HS-27A (cell line): Measurements from ENCODE around the gene KMT2C.
"Not testable (repeated sequence)": the region's sequence is repeated elsewhere in the genome, so short reads cannot be mapped to it uniquely, and the experiment has no call there.

Experiments
- DNase-seq: peaks from one replicate; pipeline ENCODE4 v3.0.0-alpha.2; 2012; ENCODE audit warnings: low read depth, missing footprints

The KMT2C gene

GRCh38 chr7:152313217-152313616, 122.6 kb downstream of the KMT2C start:
- no peak for DNase-seq

- no peak for DNase-seq
Measured at GRCh38 chr7:152312316-152312715, 123.5 kb downstream of the KMT2C start.

- DNase-seq, result no peak
Measured at GRCh38 chr7:152307902-152308301, 127.9 kb downstream of the KMT2C start.

DNA sequence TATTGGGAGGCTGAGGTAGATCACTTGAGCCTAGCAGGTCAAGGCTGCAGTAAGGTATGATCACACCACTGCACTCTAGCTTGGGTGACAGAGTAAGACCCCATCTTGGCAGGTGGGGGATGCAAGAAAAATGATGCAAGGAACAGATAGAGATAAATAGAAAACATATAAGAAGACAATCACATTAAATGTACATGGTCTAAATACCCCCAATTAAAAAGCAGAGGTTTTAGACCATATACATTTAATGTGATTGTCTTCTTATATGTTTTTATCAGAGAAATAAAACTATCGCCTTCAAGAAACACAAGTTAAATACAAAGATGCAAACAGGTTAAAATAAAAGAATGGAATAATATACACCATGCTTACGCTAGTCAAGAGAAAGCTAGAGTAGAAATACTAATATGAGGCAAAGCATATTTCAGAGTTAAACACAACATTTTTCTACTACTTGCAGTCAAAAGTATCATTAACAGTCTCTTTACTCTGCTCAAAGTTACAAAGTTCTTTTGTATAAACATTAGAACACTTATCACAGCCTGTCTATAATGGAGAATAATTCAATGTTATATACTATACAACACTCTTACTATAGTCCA, 136.2 kb downstream of the KMT2C start:
- not testable (repeated sequence) for DNase-seq

GRCh38 chr7:152292897-152293296, 142.9 kb downstream of the KMT2C start:
- DNase-seq, result no peak

DNA sequence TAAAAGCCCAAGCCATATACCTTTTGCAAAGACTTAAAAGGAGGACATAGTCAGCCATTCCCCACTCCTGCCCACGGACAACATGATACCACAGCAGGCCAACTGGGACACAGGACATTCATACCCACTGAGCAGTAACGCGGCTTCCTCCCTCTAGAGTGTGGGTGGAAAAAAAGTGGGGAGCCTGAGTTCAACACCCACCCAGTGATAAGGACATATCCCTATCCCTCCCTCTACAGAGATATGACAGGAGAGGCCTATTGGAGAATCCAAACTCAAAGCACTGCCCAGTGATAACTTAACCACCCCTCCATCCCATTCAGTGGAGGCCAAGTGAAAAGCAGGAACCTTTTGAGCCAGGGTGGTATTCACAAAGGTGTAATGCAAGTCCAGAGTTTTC, 148.8 kb downstream of the KMT2C start:
- not testable (repeated sequence) for DNase-seq

DNA sequence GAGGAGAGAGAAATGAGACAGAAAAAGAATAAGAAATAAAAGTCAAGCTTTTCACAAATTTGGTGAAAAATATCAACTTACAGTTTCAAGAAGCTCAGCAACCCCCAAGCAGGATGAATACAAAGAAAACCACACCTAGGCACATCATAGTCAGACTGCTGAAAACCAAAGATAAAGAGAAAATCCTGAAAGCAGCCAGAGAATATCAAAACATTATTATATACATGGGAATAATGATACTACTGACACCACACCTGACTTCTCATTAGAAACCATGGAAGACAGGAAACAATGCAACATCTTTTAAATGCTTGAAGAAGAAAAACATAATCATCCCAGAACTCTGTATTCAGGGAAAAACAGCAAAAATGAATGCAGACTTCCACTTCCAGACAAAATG, 149.6 kb downstream of the KMT2C start:
- DNase-seq, result not testable (repeated sequence)

- DNase-seq, result not testable (repeated sequence)
Measured at GRCh38 chr7:152284998-152285397, 150.8 kb downstream of the KMT2C start.

DNA sequence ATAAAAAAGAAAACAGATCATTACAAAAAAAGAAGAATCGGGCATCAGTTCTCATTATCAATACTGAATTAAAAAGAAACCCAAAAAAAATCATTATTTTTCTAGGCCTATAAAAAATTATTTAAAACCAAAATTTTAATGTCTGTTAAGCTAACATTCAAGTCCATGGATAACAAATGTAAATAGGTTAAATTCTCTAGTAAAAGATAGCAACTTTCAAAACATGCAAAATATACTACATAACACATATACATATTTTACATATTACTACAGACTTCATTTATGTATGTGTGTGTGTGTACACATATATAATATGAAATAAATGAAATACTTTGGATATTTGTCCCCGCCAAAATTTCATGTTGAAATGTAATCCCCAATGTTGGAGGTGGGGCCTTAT, 158.1 kb downstream of the KMT2C start:
- DNase-seq, result not testable (repeated sequence)

DNA sequence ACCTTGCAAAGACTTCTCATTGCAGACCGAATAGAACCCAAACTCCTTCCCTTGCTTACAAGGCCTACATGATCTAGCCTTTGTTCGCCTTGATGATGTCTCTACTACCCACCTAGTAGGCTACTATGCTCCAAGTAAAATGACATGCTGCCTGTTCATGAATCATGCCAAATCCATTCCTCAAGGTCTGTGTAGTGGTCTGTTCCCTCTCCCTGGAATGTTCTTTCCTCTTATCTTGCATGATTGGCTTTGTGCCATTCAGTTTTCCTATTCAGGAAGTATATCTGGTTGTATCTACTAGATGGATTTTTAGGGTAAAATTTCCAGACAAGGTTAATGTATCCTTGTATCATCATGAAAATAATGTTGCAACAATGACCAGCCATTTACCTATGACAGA, 165.4 kb downstream of the KMT2C start:
- not testable (repeated sequence) for DNase-seq

GRCh38 chr7:152266859-152267258, 168.9 kb downstream of the KMT2C start:
- DNase-seq, result not testable (repeated sequence)

GRCh38 chr7:152264915-152265314, 170.9 kb downstream of the KMT2C start:
- DNase-seq, result not testable (repeated sequence)

GRCh38 chr7:152262146-152262545, 173.7 kb downstream of the KMT2C start:
- DNase-seq, result not testable (repeated sequence)

- DNase-seq, result not testable (repeated sequence)
Measured at GRCh38 chr7:152259645-152260044, 176.2 kb downstream of the KMT2C start.

DNA sequence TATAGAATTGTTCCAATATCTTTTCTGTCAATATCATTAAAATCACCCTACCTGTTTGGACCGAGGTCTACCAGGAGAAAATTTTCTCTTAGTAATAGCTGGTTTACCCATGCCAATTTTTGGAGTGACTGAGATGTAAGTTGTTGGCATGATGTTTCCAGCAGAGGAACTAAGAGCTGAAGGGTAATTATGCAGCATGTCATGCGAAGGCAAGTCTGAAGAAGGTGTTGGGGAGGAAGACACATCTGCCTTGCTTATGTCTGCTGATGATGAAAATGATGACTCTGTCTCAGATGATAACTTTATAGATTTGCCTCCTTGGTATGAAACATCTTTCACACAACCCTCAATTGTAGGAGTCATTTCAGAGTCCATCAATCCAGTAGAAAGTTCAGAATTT, 188.0 kb downstream of the KMT2C start:
- DNase-seq, result not testable (repeated sequence)

DNA sequence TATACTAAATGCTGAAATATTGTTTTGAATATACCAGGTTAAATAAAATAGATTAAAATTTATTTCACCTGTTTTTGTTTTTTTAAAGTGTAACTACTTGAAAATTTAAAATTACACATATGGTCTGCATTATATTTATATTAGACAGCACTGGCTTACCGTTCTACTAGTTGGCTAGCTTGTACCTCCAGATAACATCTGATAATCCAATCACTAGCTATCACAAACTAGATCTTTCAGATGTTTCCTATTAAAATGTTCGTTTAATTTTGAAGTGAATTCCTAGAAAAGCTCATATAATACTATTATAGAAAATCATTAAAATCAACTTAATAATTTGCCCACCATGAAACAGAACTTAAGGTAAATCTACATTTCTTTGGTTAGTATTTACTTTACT, 190.4 kb downstream of the KMT2C start:
- DNase-seq, result not testable (repeated sequence)

- DNase-seq, result not testable (repeated sequence)
Measured at GRCh38 chr7:152243464-152243863, 192.3 kb downstream of the KMT2C start.

- DNase-seq, result not testable (repeated sequence)
Measured at GRCh38 chr7:152241301-152241700, 194.5 kb downstream of the KMT2C start.

GRCh38 chr7:152236306-152236705, 199.5 kb downstream of the KMT2C start:
- not testable (repeated sequence) for DNase-seq

DNA sequence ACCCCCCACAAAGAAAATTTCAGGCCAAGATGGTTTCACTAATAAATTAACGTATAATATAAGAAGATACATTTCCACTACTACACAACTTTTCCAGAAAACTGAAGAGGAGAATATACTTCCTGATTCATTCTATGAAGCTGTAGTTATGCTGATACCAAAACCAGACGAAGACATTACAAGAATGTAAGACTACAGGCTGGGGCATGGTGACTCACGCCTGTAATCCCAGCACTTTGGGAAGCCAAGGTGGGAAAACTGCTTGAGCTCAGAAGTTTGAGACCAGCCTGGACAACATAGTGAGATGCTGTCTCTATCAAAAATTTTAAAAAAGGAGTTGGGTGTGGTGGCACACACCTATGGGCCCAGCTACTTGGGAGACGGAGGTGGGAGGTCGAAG, 201.4 kb downstream of the KMT2C start:
- DNase-seq, result not testable (repeated sequence)

DNA sequence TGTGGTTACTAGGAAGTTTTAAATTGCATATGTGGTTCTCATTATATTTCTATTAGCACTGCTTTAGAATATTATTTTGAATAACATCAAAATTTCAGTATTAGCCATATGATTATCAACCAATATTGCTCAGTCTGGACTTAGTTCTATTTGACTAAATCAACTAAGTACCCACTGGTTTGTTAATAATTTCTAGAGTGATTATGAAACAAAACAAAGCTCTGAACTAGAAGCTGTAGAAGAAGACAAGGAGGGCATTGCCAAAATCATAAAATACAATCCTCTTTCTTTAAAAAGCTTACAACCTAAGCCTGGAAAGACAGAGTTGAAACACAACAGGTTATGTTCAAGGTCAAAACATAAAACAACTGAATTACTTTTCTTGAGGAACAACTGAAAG, 204.7 kb downstream of the KMT2C start:
- no peak for DNase-seq

GRCh38 chr7:152219556-152219955, 216.2 kb downstream of the KMT2C start:
- DNase-seq, result not testable (repeated sequence)

DNA sequence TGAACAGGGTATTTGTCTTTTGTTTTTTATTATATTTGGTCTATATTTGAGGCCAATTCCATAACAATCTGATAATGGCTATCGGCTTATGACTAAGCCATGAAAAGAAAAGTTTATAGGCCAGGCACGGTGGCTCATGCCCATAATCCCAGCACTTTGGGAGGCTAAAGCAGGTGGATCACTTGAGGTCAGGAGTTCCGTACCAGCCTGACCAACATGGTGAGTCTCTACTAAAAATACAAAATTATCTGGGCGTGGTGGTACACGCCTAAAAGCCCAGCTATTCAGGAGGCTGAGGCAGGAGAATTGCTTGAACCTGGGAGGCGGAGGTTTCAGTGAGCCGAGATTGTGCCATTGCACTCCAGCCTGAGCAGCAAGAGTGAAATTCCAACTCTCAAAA, 227.0 kb downstream of the KMT2C start:
- DNase-seq, result not testable (repeated sequence)

DNA sequence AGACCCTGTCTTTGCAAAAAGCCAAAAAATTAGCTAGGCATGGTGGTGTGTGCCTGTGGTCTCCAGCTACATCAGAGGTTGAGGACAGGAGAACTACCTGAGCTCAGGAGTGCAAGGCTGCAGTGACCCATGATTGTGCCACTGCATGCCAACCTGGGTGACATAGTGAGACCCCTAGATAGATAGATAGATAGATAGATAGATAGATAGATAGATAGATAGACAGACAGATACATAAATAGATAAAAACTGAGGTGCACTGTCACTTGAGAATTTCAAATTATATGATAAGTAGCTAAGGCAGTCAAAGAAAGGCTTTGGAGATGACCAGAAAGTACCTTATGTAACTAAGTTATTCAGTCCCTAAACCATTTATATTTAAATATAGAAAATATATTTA, 231.4 kb downstream of the KMT2C start:
- not testable (repeated sequence) for DNase-seq
